K562 (cell line): Measurements from ENCODE around the gene LAMB1. TPM values are rescaled to one million over a fixed set of nuclear protein-coding genes. Genes with fewer than 3 reads are reported as not detected.

Experiments used
- BHLHE40 ChIP-seq: IDR thresholded peaks from 2 replicates; pipeline ENCODE4 v1.6.1; 2011; ENCODE audit warnings: low read length, improper control_type of control experiment
- CBX5 ChIP-seq: IDR thresholded peaks from 2 replicates; pipeline ENCODE4 v1.6.1; 2014; ENCODE audit warnings: low read depth, borderline replicate concordance
- CXXC5 ChIP-seq: fragments of 250-450 bp; sonication (Bioruptor Pico); IDR thresholded peaks from 2 replicates; pipeline ENCODE4 v1.8.0; 2022; ENCODE audit warnings: inconsistent platforms, mild to moderate bottlenecking, moderate library complexity
- DMBX1 ChIP-seq: fragments of 250-450 bp; sonication (Bioruptor Pico); IDR thresholded peaks from 2 replicates; pipeline ENCODE4 v1.8.0; 2022; ENCODE audit warnings: inconsistent platforms, mild to moderate bottlenecking, moderate library complexity, borderline replicate concordance
- ETV5 ChIP-seq: sonication (generic); formaldehyde crosslinking; IDR thresholded peaks from 2 replicates; pipeline ENCODE4 v1.4.0; 2020; ENCODE audit warnings: low read depth, mild to moderate bottlenecking, missing genetic modification reagents
- FOXK1 ChIP-seq: sonication (generic); formaldehyde crosslinking; IDR thresholded peaks from 2 replicates; pipeline ENCODE4 v1.8.0; 2022; ENCODE audit warnings: missing genetic modification reagents, mild to moderate bottlenecking, borderline replicate concordance
- HNRNPL ChIP-seq: fragments of 200-400 bp; formaldehyde crosslinking; IDR thresholded peaks from 2 replicates; pipeline ENCODE4 v1.6.1; 2017; ENCODE audit warnings: low read depth, mild to moderate bottlenecking, low read length
- KDM1A ChIP-seq, 2 experiments: fragments of 450-650 bp; IDR thresholded peaks; 2 replicates each; pipeline ENCODE4 v1.6.1; 2016; ENCODE audit warnings: mild to moderate bottlenecking in 2 of 2
- MED1 ChIP-seq: sonication (generic); formaldehyde crosslinking; IDR thresholded peaks from 2 replicates; pipeline ENCODE4 v1.8.1; 2023; ENCODE audit warnings: missing genetic modification reagents, borderline replicate concordance
- NCOA2 ChIP-seq, 2 experiments: fragments of 450-650 bp; IDR thresholded peaks; 2 replicates each; pipeline ENCODE4 v1.6.1; 2018; ENCODE audit warnings: mild to moderate bottlenecking in 2 of 2, moderate library complexity in 1 of 2; ENCODE audit not compliant: partially characterized antibody in 2 of 2
- NCOR1 ChIP-seq: fragments of 450-650 bp; IDR thresholded peaks from 2 replicates; pipeline ENCODE4 v1.6.1; 2016; ENCODE audit warnings: mild to moderate bottlenecking, moderate library complexity
- POLR2AphosphoS5 ChIP-seq: IDR thresholded peaks from 2 replicates; pipeline ENCODE4 v1.6.1; 2011; ENCODE audit warnings: mild to moderate bottlenecking, low read depth, low read length, moderate library complexity; ENCODE audit not compliant: control insufficient read depth, insufficient read depth
- SMAD1 ChIP-seq: fragments of 150-350 bp; IDR thresholded peaks from 2 replicates; pipeline ENCODE4 v1.6.1; 2014; ENCODE audit warnings: low read length, low read depth; ENCODE audit not compliant: partially characterized antibody
- SMARCA4 ChIP-seq: fragments of 450-650 bp; IDR thresholded peaks from 2 replicates; pipeline ENCODE4 v1.6.1; 2016
- SNIP1 ChIP-seq: fragments of 450-650 bp; IDR thresholded peaks from 2 replicates; pipeline ENCODE4 v1.7.1; 2017; ENCODE audit warnings: low read depth, mild to moderate bottlenecking
- TGIF2 ChIP-seq: sonication (generic); formaldehyde crosslinking; IDR thresholded peaks from 2 replicates; pipeline ENCODE4 v1.8.1; 2022; ENCODE audit warnings: mild to moderate bottlenecking, missing genetic modification reagents, moderate library complexity
- YBX1 ChIP-seq: fragments of 450-650 bp; IDR thresholded peaks from 2 replicates; pipeline ENCODE4 v1.7.1; 2016; ENCODE audit warnings: mild to moderate bottlenecking
- ZC3H8 ChIP-seq: fragments of 450-650 bp; IDR thresholded peaks from 2 replicates; pipeline ENCODE4 v1.6.1; 2017
- ZNF133 ChIP-seq: fragments of 250-450 bp; sonication (Bioruptor Pico); IDR thresholded peaks from 2 replicates; pipeline ENCODE4 v1.4.0; 2020; ENCODE audit warnings: mild to moderate bottlenecking
- ZNF212 ChIP-seq: fragments of 450-650 bp; formaldehyde crosslinking; IDR thresholded peaks from 2 replicates; pipeline ENCODE4 v1.4.0; 2020; ENCODE audit warnings: mild to moderate bottlenecking
- ZNF23 ChIP-seq: fragments of 250-450 bp; sonication (Bioruptor Pico); IDR thresholded peaks from 2 replicates; pipeline ENCODE4 v1.4.0; 2020; ENCODE audit warnings: mild to moderate bottlenecking
- ZNF354B ChIP-seq: fragments of 250-450 bp; sonication (Bioruptor Pico); IDR thresholded peaks from 2 replicates; pipeline ENCODE4 v1.4.0; 2020
- ZNF408 ChIP-seq: fragments of 250-450 bp; sonication (Bioruptor Pico); IDR thresholded peaks from 2 replicates; pipeline ENCODE4 v1.4.0; 2020; ENCODE audit warnings: low read depth, mild to moderate bottlenecking, moderate library complexity
- polyA plus RNA-seq, 8 experiments: library from polyadenylated mRNA; depleted of rRNA in 4 of 8; stranded (reverse) in 5 of 8; unstranded in 3 of 8; fragments of >200 nt; fragmentation: Nextera tagmentation in 2 of 8; fragmentation: Illumina TruSeq in 1 of 8; extraction: Ambion mirVana in 2 of 8; extraction: Trizol in 1 of 8; gene quantifications; 2 replicates each; pipeline versions ENCODE4 v1.2.1 to v1.2.3, GENCODE V29; 2011 to 2014; ENCODE audit warnings: inconsistent platforms in 1 of 8, missing spikeins in 1 of 8
- total RNA-seq, 7 experiments: library from RNA; depleted of rRNA in 6 of 7; stranded (reverse); fragments of >200 nt in 6 of 7; fragmentation: Illumina TruSeq in 2 of 7; extraction: Trizol in 2 of 7; gene quantifications; 2 replicates each; pipeline versions ENCODE4 v1.2.1 to v1.2.3, GENCODE V29; 2011 to 2021; ENCODE audit warnings: low replicate concordance in 1 of 7
- TF ChIP-seq, protein P1 (sequence below): sonication (generic); formaldehyde crosslinking; IDR thresholded peaks from 2 replicates; pipeline ENCODE4 v1.8.0; 2022; ENCODE audit warnings: mild to moderate bottlenecking, missing genetic modification reagents
- TF ChIP-seq, protein P2 (sequence below): fragments of 150-350 bp; conservative IDR thresholded peaks from 2 replicates; pipeline ENCODE4 v1.6.1; 2014; ENCODE audit warnings: low read length
- TF ChIP-seq, protein P3 (sequence below): fragments of 250-450 bp; sonication (Bioruptor Pico); IDR thresholded peaks from 2 replicates; pipeline ENCODE4 v1.5.0; 2021

The LAMB1 gene
- total and polyA plus RNA-seq, 9 of the 15 experiments (the other 6 are each of a cell fraction or from before 2014, with no cell fraction given): 6.0 to 17.7 (median 12.3) TPM

DNA sequence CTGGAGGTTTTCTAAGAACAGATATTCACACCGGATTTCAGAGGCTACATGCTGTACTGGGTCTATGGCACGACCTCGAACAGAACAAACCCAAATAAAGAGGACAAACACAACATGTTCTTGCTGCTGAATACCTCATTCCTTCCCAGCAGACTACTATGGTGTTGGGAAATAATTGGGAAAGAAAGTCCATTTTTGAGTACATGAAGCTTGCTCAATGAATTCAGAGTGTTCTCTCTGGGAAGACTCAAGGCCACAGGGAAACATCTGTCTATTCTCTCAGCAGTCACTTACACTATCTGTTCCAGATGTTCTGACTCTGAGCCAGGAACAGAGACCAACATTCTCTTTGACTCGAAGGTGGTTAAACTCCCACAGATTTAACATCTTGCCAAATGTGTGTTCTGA, 30.9 kb downstream of the LAMB1 start (continued):
- TF ChIP-seq TGIF2 (CRISPR knock-in tag) (no peak), CXXC5 (no peak), ZNF133 (CRISPR knock-in tag) (no peak), FOXK1 (CRISPR knock-in tag) (no peak), ZNF408 (CRISPR knock-in tag) (no peak), NCOR1 (peak; percentile 78), SNIP1 (no peak), MED1 (CRISPR knock-in tag) (no peak), SMAD1 (no peak), ZC3H8 (no peak), HNRNPL (no peak), ZNF23 (CRISPR knock-in tag) (no peak), SMARCA4 (peak; percentile 26; the same call in 1 of the 2 replicates), CBX5 (no peak), YBX1 (no peak), POLR2AphosphoS5 (peak; percentile 74), KDM1A (IDR thresholded peaks at IDR 0.05) (peak; percentile 83 to 86), ETV5 (no peak), ZNF354B (CRISPR knock-in tag) (no peak), NCOA2 (IDR thresholded peaks at IDR 0.05; ENCODE audit: partially characterized antibody in 2 of 2) (no peak), BHLHE40 (no peak), ZNF212 (CRISPR knock-in tag) (0 out of 2 replicates have a peak, but pooled peaks have one; percentile 31), DMBX1 (CRISPR knock-in tag) (no peak)
- TF ChIP-seq, protein P1, sequence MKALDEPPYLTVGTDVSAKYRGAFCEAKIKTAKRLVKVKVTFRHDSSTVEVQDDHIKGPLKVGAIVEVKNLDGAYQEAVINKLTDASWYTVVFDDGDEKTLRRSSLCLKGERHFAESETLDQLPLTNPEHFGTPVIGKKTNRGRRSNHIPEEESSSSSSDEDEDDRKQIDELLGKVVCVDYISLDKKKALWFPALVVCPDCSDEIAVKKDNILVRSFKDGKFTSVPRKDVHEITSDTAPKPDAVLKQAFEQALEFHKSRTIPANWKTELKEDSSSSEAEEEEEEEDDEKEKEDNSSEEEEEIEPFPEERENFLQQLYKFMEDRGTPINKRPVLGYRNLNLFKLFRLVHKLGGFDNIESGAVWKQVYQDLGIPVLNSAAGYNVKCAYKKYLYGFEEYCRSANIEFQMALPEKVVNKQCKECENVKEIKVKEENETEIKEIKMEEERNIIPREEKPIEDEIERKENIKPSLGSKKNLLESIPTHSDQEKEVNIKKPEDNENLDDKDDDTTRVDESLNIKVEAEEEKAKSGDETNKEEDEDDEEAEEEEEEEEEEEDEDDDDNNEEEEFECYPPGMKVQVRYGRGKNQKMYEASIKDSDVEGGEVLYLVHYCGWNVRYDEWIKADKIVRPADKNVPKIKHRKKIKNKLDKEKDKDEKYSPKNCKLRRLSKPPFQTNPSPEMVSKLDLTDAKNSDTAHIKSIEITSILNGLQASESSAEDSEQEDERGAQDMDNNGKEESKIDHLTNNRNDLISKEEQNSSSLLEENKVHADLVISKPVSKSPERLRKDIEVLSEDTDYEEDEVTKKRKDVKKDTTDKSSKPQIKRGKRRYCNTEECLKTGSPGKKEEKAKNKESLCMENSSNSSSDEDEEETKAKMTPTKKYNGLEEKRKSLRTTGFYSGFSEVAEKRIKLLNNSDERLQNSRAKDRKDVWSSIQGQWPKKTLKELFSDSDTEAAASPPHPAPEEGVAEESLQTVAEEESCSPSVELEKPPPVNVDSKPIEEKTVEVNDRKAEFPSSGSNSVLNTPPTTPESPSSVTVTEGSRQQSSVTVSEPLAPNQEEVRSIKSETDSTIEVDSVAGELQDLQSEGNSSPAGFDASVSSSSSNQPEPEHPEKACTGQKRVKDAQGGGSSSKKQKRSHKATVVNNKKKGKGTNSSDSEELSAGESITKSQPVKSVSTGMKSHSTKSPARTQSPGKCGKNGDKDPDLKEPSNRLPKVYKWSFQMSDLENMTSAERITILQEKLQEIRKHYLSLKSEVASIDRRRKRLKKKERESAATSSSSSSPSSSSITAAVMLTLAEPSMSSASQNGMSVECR: no peak
- TF ChIP-seq, protein P2, sequence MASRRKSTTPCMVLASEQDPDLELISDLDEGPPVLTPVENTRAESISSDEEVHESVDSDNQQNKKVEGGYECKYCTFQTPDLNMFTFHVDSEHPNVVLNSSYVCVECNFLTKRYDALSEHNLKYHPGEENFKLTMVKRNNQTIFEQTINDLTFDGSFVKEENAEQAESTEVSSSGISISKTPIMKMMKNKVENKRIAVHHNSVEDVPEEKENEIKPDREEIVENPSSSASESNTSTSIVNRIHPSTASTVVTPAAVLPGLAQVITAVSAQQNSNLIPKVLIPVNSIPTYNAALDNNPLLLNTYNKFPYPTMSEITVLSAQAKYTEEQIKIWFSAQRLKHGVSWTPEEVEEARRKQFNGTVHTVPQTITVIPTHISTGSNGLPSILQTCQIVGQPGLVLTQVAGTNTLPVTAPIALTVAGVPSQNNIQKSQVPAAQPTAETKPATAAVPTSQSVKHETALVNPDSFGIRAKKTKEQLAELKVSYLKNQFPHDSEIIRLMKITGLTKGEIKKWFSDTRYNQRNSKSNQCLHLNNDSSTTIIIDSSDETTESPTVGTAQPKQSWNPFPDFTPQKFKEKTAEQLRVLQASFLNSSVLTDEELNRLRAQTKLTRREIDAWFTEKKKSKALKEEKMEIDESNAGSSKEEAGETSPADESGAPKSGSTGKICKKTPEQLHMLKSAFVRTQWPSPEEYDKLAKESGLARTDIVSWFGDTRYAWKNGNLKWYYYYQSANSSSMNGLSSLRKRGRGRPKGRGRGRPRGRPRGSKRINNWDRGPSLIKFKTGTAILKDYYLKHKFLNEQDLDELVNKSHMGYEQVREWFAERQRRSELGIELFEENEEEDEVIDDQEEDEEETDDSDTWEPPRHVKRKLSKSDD: no peak
- TF ChIP-seq, protein P3, sequence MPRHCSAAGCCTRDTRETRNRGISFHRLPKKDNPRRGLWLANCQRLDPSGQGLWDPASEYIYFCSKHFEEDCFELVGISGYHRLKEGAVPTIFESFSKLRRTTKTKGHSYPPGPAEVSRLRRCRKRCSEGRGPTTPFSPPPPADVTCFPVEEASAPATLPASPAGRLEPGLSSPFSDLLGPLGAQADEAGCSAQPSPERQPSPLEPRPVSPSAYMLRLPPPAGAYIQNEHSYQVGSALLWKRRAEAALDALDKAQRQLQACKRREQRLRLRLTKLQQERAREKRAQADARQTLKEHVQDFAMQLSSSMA (CRISPR knock-in tag): no peak
